ENCODE measurements around the gene BAD.
"Not testable (repeated sequence)": the region's sequence is repeated elsewhere in the genome, so short reads cannot be mapped to it uniquely, and the experiment has no call there.

BAD gene

DNA sequence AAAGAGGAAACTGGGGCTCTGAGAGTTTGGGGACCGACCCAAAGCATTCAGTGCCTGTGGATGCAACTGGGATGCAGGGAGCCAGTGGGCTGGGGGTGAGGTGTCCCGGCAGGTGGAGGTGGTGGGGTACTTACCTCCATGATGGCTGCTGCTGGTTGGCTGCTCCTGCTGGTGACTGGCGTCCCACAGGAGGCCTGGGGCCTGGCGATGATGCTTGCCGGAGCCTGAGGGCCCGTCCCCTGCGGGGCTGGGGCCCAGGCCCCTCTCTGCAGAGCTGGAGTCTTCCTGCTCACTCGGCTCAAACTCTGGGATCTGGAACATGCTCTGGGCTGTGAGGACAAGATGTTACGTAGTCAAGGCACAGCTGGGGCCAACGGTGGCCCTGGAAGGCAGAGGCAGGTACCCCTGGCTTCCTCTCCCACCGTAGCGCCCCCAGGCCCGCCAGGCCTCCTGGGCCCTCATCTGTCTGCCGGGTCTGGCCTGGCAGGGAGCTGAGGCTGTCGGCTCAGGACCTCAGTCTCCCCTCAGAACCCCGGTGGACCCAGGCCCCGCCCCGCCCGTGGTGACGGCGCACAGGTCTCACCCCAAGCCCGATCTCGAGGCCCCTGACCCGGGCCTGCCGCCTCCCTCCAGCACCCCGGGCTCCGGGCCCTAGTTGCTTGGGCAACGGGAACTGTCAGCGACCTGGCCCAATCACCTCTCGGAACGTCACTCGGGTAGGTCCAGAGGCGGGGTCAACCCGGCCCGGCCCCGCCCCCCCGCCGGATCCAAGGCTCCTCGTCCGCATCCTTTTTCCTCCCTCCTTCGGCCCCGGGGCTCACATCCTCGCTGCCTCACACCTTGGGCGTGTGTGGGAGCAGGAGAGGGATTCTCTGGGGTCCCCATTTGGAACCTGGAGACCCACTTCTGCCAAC is at the start of gene BAD:
Gene BAD, minus strand, starts transcription at position 618 of the 914 bp plus-strand sequence. Its CDS starts 297 bp downstream, at position 321.
- peak; percentile 97 for DNase-seq

DNA sequence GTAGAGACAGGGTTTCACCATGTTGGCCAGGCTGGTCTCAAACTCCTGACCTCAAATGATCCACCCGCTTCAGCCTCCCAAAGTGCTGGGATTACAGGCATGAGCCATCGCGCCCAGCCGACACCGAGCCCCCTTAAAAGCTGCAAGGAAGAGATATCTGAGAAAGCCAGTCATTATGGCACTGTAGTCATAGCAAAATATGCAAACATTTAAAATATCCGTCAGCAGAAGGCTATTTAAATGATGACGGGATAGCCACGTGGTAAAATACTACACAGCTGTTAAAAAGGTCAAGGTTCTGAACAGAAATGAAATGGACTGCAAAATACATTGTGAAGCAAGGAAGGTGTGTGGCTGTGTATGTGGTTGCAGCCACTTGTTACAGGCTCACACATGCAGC is 49.1 kb upstream of the BAD start:
- DNase-seq = no peak

GRCh38 chr11:64331569-64332371 is 47.3 kb upstream of the BAD start:
- peak; percentile 93 for DNase-seq

DNA sequence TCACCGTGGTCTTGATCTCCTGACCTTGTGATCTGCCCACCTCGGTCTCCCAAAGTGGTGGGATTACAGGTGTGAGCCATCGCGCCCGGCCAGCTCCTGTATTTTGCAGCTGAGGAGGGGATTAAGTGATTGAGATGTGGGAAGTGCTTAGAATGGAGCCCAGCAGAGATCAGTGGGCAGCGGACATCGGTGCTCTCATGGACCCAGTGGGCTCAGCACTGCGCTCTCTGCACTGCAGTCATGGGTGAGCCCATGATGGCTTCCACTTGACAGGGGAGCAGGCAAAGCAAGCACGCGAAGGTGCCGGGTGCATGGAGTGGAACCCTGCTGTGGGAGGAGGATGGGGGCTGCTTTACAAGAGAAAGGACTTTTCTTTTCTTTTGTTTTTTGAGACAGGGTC is 46.4 kb upstream of the BAD start:
- DNase-seq = no peak

DNA sequence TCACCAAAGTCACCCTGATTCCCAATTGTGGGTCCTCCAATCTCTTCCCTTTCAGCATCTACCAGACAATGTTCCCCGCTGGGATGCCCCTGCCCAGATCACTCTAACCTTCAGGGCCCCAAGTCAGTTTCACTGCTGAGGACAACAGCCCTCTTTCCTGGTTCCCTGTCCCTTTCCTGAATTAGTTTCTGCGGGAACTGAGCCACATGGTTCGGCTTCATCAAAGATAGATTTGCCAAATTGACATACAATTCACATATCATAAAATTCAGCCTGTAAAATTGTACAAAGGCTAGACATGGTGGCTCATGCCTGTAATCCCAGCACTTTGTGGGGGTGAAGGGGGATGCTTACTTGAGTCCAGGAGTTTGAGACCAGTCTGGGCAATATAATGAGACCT is 43.5 kb upstream of the BAD start:
- DNase-seq = no peak

GRCh38 chr11:64327375-64327774 is 42.9 kb upstream of the BAD start:
- DNase-seq = no peak

DNA sequence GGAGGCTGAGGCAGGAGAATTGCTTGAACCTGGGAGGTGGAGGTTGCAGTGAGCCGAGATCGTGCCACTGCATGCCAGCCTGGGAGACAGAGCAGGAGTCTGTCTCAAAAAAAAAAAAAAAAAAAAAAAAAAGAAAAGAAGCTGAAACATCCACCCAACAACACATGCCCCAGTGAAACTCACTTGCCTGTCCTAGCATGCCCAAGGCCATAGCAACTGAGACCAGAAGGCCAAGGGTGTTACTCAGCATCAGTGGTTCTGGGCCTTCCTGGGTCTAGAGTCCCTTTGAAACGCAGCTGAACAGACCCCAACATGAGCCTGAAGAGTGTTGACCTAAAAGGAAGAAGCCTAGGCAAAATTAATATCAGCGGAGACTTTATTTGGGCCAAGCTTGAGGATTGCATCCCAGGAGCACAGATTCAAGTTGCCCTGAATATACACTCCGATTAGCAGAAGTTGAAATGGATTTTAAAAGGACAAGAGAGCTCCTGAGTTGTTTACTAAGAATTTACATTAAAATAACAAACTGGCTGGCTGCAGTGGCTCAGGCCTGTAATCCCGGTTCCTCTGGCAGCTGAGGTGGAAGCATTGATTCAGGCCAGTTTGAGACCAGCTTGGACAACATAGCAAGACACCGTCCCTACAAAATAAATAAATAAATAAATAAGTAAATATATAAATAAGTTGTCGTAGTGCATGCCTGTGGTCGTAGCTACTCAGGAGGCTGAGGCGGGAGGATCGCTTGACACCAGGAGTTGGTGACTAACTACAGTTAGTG is 40.4 kb upstream of the BAD start:
- DNase-seq = no peak

DNA sequence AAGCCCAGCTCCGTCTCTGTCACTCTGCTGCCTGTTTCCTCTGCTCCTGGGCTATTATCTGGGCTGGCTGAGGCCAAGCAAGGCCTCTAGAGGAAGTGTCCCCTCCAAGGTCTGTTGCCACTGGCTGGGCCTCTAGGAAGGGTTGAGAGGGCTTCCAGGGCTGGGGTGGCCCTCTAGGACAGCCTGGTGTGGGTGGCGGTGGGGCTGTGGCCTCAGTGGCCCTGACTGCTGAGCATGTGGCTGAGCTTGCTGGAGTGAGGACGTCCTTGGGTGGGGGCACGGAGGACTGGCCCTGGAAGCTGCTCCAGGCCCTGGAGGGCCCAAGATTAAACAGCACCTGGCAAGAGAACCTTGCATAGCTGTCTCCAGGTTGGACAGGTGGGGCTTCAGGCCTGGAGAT is 39.5 kb upstream of the BAD start:
- DNase-seq = not testable (repeated sequence)

DNA sequence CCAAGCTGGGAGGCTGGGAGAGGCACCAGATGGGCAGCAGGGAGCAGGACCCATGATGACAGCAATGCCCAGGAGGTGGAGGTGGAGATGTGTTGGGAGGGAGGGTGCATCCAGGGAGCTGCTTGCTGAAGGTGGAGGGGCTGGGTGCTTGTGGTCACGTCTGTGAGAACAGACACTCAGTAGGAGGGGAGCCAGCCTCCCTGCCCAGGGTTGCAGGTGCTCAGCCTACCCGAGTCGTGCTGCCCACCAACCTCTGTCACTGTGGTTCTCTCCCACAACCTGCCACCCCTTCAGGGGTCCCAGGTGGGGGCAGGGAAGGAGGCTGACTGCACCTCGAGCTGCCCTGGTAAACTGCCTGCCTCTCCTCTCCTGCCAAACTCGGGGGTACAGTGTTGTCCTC is 38.9 kb upstream of the BAD start:
- DNase-seq = no peak

- no peak for DNase-seq
Observed at GRCh38 chr11:64322925-64323260, 38.4 kb upstream of the BAD start.

DNA sequence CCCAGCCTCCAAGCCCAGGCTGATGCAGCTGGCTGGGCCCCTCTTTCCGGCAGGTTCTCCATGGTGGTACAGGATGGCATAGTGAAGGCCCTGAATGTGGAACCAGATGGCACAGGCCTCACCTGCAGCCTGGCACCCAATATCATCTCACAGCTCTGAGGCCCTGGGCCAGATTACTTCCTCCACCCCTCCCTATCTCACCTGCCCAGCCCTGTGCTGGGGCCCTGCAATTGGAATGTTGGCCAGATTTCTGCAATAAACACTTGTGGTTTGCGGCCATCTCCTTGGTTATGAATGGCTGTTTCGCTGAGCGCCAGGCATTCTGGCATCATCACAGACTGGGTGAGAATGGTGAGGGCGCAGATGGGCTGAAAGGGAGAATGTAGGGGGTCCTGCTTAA is 37.1 kb upstream of the BAD start:
- DNase-seq = no peak

- no peak for DNase-seq
Observed at GRCh38 chr11:64321026-64321425, 36.6 kb upstream of the BAD start.

DNA sequence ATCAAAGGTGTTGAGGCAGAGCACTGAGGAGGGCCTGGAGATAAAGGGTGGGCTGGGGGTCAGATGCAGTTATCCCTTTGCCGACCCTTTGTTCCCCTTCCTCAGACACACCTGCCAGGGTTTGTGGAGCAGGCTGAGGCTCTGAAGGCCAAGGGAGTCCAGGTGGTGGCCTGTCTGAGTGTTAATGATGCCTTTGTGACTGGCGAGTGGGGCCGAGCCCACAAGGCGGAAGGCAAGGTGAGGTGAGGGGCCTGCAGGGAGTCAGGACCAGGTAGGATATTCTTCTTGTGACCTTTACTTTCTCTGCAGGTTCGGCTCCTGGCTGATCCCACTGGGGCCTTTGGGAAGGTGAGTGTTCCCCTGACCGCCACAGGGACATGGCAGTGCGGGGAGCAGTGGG is 36.1 kb upstream of the BAD start:
- DNase-seq = no peak

- DNase-seq = peak; percentile 49
Observed at GRCh38 chr11:64318766-64319761, 34.6 kb upstream of the BAD start.

DNA sequence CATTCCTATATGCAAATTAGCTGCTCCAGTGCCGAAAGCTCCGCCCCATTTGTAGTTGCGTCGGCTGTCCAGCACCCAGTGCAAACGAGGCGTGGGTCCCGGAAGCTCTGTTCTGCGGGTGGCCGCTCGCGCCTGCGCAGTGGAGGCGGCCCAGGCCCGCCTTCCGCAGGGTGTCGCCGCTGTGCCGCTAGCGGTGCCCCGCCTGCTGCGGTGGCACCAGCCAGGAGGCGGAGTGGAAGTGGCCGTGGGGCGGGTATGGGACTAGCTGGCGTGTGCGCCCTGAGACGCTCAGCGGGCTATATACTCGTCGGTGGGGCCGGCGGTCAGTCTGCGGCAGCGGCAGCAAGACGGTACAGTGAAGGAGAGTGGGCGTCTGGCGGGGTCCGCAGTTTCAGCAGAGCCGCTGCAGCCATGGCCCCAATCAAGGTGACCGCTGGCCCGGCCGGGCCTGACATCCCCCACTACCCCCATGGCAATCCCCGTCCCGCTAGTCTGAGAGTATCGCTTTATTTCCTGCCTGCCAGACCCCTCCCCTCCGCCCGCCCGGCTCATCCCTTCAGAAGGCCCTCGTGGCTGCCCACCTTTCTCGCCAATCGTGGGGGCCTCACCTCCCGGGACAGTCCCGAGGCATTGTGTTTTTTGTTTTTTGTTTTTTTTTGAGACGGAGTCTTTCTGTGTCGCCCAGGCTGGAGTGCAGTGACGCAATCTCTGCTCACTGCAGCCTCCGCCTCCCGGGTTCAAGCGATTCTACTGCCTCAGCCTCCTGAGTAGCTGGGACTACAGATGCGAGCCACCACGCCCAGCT is 33.7 kb upstream of the BAD start, which contains the start of gene PRDX5:
Gene PRDX5, plus strand, starts transcription at position 161 of the 805 bp plus-strand sequence. Its CDS starts 95 bp downstream, at position 256.
- DNase-seq = peak; percentile 98

DNA sequence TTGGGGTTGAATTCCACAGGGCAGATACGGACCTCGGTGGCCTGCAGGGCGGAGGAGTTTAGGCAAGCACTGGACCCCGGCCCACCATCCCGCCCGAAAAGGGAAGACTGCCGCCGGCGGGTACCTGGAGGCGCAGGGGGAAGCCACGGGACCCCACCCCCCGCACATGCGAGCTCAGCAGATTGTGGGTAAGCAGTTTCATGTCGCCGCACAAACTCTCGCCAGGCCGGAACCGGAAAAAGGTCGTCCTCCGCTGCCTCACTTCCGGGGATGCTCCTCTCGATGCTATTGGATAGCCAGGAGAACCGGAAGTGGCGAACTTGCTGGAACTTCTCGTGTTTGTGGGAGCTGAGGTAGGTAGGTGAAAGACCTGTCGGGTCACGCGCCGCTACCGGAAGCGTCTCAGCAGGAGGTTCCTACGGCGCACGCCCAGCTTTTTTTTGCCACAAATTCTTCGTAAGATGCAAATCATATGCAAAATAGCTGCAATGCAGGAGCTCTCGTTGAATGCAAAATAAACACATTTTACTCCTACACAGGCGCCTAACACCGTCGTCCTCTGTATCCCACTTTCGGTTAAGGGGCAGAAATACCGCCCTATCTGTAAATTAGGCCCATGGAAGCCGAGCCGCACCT is 33.0 kb upstream of the BAD start, which contains the start of gene TRMT112:
Gene TRMT112, minus strand, starts transcription at position 235 of the 636 bp plus-strand sequence. Its CDS starts 33 bp downstream, at position 202.
- peak; percentile 99 for DNase-seq

- DNase-seq = peak; percentile 78
Observed at GRCh38 chr11:64316672-64317324, 32.3 kb upstream of the BAD start.

DNA sequence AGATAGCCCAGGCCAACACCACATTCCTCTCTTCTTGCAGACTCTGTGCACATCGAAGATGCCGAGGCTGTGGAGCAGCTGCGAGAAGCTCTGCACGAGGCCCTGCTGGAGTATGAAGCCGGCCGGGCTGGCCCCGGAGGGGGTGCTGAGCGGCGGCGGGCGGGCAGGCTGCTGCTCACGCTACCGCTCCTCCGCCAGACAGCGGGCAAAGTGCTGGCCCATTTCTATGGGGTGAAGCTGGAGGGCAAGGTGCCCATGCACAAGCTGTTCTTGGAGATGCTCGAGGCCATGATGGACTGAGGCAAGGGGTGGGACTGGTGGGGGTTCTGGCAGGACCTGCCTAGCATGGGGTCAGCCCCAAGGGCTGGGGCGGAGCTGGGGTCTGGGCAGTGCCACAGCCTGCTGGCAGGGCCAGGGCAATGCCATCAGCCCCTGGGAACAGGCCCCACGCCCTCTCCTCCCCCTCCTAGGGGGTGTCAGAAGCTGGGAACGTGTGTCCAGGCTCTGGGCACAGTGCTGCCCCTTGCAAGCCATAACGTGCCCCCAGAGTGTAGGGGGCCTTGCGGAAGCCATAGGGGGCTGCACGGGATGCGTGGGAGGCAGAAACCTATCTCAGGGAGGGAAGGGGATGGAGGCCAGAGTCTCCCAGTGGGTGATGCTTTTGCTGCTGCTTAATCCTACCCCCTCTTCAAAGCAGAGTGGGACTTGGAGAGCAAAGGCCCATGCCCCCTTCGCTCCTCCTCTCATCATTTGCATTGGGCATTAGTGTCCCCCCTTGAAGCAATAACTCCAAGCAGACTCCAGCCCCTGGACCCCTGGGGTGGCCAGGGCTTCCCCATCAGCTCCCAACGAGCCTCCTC is 31.4 kb upstream of the BAD start:
- not testable (repeated sequence) for DNase-seq

Data from OCI-M1 (cell line).